NCI-H1436 (cell line): ENCODE results near the gene CPED1.
A peak's percentile ranks its signal among the peaks of the same experiment; 100 is the strongest.

Experiments
- DNase-seq: peaks from one replicate; lab custom pipeline; 2025; lab: John Stamatoyannopoulos, UW

The CPED1 gene

DNA sequence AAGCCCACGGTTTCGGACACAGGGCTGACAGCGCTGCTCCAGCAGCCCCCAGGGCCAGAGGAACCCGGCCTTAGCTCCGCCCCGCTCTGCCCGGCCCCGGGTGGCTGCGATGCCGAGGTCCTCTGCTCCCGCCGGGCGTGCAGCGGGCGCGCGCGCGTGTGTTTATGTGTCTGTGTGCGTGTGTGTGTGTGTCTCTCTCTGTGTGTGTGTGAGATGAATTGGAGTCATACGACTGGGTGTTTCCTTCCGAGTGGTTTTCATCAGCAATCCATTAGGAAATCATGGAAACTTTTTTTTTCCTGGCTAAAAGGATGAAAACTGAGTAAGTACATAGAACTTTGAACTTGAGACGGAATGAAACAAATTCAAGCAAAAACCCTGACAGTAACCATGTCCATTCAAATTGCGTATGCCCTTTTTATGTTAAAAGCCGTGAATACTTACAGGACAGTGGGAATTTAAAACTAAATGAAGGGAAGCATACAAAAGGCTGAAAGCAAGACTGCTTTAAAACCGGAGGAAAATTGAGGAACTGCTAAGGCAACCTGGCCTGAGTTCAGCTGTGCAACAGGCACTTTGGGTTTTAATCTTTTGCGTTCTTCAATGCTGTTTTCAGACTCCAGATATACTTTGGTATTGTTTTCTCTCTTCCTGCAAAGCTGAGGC, at the start of gene CPED1:
TSS of gene CPED1 (plus strand) at position 121 of the 666 bp plus-strand sequence. CDS start 911 bp downstream, outside the sequence.
- DNase-seq: no peak

DNA sequence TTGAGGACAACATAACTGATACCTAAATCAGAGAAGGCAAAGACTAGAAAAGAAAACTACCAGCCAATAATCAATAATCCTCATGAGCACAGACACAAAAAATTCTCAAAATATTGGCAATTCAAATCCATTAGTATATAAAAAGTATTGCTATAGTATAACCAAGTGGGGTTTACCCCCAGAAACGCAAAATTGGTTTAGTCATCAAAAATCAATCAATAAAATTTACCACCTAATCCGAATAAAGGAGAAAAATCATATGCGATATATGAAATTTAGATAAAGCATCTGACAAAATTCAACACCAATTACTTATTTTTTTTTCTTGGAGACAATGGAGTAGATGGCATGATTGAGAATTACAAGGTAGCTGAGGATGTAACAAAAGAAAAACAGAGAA, 49.2 kb upstream of the CPED1 start:
- no peak for DNase-seq

- DNase-seq: no peak
These were observed 47.4 kb upstream of the CPED1 start for GRCh38 chr7:120941064-120941463.

DNA sequence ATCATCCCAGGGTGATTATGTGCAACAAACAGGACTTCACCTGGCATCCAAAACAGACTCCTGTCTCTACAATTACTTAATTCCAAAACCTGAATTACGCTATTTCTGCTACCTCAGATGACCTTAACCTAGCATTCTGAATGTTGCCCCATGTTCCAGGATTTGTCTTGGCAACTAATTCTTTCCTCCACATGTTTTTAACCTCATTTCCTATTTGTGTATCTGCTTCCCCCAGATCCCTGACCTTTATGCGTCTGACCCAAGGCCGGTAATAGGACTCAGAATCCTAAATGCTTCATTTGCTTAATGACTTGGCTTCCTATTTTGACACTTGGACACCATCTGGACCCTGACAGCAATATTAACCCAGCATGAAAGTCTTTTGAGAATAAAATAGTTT, 46.7 kb upstream of the CPED1 start:
- DNase-seq: no peak

DNA sequence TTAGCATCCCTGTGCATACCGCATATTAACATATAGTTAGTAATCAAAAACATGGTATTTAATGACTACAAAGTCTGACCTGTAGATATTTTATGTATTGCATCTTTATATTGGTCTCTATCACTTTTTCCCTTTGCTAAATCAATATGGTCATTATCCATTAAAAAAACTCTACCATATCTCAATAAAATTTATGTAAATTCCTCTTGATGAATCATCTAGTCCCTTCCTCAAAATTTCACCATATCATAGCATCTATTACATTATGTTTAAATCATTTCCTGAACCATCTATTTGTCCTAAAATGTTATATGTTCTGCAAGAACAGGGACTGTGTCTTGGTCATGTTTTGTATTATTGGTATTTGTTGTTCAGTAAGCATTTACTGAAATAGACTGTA, 45.6 kb upstream of the CPED1 start:
- no peak for DNase-seq

DNA sequence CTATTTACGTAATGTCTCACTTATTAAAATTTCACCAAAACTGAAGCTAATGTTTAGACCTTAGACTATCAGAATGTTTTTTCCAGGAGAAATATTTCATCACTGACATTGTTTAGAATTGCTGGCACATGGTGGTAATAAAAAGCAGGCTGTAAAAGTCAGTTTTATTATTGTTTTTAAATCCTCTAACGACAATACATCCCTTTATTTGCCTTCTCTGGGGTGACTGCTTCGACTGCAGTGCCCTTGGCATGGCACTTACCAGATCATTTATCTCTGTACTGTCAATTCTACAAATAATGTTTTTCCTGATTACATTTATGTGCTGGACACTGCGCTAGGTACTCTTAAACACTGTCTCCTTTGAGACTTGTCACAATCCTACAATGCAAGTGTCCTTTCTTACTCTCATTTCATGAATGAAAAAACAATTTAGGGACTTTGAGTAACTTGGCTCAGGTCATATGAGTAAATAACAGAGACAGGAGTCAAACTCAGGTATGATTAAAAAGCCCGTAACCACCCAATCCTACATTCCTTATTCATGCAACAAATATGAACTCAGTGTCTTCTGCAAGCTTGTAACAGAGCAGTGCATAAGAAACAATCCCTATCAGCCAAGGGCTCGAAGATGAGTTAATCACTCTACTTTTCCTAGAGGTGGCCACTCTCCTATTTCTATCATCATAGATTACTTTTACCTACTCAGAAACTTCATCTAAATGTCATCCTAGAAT, 43.5 kb upstream of the CPED1 start:
- no peak for DNase-seq

DNA sequence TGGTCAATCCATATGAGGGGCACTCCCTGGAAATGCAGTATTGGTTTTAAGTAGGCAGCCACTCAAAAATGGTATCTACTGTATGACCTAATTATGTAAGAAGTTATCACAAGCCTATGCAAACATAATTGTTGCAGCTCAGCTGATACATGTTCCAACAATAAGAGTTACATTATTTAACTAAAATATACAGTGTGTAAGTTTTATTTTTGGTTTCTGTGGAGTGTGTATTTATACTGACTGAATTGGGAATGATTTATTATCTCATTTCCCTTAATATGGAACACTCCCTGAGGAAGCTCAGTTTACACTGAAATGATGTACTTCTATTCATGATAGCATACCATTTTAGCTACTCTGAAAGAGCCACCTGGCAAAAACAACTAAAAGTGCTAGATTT, 40.5 kb upstream of the CPED1 start:
- no peak for DNase-seq

DNA sequence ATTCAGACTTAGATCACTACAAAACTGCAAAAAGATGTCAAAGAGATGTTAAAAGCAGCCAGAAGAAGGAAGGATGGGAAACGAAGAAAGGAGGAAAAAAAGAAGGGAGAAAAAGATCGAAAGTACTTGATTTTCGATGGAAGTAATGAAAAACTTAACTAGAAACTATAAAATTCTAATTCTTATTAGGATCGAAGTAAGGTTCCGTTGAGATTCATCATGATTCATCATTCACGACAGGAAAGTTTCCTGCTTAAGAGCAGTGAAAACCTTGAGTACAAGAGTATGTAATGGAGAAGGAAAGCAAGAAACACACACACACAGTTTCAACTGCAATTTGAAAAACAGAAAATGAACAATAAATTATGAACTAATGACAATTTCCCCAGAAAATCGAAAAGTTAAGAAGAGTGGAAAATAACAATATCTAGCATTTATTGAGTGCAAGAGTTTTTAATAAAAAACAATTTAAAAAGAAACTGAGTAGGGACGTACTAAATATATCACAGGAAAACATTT, 39.1 kb upstream of the CPED1 start:
- no peak for DNase-seq

- no peak for DNase-seq
These were observed 38.4 kb upstream of the CPED1 start for GRCh38 chr7:120949998-120950538.

GRCh38 chr7:120950539-120951308, 37.8 kb upstream of the CPED1 start, which contains the start of gene ING3:
ING3 (plus strand) TSS chr7:120950777; CDS start chr7:120950897, 120 bp downstream.
- peak; percentile 98 for DNase-seq

GRCh38 chr7:120951309-120951699, 37.2 kb upstream of the CPED1 start:
- no peak for DNase-seq

DNA sequence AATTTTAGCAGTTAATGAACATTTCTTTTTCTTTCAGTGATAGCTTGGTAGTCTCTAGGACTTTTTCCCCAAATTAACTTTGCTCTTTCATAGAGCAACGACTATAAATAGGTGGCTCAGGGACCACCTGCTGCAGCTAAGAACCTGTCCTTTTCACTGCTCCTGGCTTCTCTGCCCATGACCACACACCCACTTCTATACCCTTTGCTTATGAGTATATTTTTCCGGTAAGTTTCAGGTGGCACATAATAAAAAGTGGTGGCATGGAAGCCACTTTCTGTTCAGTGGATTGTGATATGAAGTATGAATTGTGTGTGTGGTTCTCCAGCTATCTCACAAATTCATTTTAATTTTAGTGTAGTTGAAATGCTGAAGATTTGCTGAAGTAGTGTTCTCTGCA, 36.7 kb upstream of the CPED1 start:
- no peak for DNase-seq

DNA sequence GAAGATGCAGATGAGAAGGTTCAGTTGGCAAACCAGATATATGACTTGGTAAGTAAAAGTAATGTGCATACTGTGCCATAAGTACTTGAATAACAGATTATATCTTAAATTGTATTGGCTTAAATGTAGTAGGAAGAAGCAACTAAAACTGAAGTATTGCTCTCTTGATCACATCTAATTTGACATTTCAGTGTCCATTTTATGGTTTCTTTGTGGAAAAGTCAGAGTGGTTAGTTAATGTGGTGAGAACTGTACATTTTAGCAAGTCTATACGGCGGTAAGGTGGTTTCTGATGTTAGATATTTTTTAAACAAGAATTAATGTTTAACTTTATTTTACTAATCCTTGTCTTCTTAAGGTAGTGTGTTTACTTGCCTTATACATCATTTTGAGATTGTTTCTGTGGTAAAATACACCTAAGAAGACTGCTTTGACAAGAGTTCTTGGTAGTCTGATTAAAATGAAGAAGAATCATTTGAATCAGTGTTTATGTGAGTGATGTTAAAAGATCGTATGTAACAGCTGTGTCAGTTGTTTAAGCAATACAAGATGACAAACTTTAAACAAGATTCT, 32.8 kb upstream of the CPED1 start:
- no peak for DNase-seq

DNA sequence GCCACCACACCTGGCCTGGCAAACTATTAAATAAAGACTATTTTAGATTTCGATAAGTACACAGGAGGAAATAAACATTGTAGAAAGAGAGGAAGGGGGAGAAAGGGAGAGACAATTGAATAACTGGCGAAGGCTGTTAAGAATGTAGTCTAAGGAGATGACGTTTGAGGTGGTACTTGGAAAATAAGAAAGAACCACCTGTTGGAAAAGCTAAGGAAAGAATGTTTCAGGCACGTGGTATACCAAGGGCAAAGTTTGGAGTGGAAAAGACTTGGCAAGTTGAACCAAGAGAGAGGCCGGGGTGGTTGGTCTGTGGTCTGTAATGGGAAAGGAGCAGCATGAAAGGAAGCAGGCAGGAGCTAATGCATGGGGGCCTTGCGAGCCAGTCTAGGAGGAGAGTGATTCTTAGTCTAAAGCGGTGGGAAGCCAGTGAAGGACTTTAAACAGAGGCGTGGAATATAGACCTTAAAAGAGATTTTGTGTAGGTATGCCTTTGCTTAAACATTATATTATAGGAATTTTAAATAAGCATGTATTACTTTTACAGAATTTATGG, 28.5 kb upstream of the CPED1 start:
- DNase-seq: no peak

DNA sequence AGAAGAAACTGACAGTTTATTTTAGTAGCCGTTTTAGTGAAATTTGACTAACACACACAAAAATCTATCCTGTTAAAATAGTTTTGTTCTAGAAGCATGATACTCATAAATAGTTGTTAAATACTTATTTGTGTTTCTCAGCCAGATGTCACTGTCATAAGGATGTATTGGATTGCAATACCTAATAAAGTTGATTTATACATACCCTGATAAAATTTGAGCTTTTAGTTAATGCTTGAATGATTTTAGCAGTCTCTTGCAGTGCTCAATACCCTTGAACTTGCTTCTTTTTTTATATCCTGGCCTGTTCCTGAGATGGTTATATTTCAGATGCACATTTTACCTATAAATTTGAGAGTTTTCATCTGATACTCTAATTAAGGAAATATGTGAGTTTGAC, 27.8 kb upstream of the CPED1 start:
- DNase-seq: no peak

- no peak for DNase-seq
These were observed 26.8 kb upstream of the CPED1 start for GRCh38 chr7:120961638-120962173.

DNA sequence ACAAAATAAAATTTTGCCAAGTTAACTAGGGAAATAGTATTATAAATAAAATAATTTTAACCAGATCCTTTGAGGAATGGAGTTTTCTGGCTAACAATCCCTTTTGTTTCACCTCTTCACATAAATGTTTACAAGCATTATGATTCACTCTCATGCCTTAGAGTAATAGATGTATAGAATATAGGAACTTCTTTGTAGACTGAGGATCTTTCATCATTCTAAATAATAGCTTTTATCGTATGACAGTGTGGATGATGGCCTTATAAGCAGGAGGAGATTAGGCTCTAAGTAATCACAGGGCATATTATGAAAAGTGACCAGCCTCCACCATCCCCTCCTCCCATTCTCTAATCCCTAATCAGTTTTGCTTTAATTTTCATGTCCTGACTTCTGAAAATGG, 24.4 kb upstream of the CPED1 start:
- no peak for DNase-seq

DNA sequence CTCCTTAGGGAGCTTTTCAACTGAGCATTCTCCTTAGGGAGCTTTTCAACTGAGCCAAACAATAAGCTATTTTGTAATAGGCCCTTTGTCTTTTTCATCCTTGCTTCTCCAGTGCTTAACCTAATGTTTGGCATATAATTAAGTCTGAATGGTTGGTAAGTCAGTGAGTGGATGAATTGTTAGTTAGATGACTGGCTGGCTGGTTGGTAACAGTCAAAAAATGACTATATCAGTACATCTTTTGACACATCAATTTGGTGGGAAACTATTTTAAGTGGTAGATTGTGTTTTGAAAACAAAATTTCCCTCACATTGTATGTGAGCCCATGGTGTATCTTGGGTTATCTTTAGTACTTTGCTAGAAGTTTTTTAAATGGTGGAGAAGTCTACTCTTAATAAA, 21.6 kb upstream of the CPED1 start:
- DNase-seq: peak; percentile 74

DNA sequence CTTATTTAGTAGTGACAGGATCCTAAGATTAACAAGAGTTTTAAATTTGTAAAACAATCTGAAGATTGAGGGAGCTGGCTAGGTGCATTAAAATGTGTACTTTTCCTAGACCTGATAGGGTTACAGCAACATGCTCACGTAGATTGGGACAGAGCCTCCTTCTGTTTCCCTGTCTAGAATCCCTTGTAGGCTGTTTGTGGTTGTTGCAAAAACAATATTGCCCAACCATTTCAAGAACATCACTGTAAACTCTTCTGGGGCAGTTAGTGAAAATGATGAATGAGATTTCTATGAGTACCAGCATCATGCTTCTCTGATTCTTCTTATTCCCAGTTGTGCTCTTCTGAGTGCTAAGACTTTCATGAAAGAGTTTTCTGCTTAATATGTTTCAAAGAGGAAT, 14.7 kb upstream of the CPED1 start:
- DNase-seq: no peak

DNA sequence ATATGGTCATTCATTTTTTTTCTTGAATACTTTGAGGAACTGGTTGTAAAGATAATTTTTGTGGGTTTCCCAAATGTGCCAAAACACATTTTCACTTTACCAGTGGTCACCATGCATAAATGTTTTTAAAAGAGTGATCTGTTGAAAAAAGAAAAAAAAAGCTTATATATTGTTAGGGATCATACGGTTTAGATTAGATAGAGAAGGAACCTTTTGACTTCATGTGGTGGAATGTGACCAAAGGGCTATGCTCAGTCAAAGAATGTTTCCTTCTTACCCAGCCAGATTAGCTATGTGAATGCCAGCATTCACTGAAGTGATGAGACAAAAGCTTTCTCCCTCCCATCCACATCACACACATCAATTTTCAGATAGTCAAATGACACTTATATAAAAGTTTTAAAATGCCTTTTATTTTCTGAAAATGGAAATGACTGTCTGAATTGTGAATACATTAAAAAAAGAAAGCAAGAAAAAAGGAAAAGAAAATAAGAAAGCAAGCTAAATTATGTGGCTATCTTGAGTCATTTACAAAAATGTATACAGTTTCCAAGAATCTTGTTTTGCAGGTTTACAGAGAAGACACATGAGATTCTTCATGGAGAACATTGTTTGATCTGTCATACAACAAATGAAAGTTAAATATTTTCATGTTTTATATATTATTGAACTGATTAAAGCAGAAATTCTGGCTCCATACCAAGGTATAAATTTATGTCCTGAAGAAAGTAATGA, 8.6 kb upstream of the CPED1 start:
- no peak for DNase-seq

DNA sequence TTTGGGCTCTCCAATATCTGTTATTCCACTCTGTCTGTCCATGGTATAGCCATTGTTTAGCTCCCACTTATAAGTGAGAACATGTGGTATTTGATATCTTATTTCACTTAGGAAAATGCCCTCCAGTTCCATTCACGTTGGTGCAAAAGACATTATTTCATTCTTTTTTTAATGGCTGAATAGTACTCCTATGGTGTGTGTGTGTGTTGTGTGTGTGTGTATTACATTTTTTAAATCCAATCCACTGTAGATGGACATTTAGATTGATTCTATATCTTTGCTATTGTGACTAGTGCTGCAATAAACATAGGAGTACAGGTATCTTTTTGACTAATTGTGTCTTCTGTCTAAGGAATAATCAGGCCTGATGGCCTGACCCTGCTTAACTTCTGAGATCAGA, 7.4 kb upstream of the CPED1 start:
- DNase-seq: no peak
